Sciatic nerve (tissue), 2 donors: Measurements from ENCODE around the gene PMM2. TPM values are rescaled to one million over a fixed set of nuclear protein-coding genes. Genes with fewer than 3 reads are reported as not detected.
"Not testable (repeated sequence)": the region's sequence is repeated elsewhere in the genome, so short reads cannot be mapped to it uniquely, and the experiment has no call there.

ENCODE experiments used
- ATAC-seq: fragments of 200-7000 bp; cut with Tn5 transposase; one replicate; pipeline ENCODE4 v1.9.1; 2020; ENCODE audit warnings: mild to moderate bottlenecking, moderate library complexity
- DNase-seq: peaks from one replicate; pipeline ENCODE4 v3.0.0-alpha.2; 2020; ENCODE audit warnings: low spot score
- intact Hi-C: fragments of 100-400 bp; cut with DNase I; formaldehyde crosslinking; loops from one replicate; pipeline ENCODE4 v1.14.2; 2022
- total RNA-seq: library from RNA; stranded (reverse); fragmentation: NEBNext Ultra II Directional; extraction: Animal tissue kit (Norgen Biotek cat#: 25700); gene quantifications from one replicate; pipeline ENCODE4 v1.2.1, GENCODE V29; 2021
- donor health status: DM: no; HTN: no; CAD: no.
- donor health status: DM: no; HTN: no; CAD: no.

PMM2 gene
- total RNA-seq = 45.4 TPM

- intact Hi-C loops = loop anchor here (10.0 kb wide), 1 partner anchor 77 kb away; no protein-coding TSS in a partner anchor
- ATAC-seq = peak; percentile 99
- peak; percentile 96 for DNase-seq
Measured at GRCh38 chr16:8797364-8798173, at the start of gene PMM2, which contains the start of gene TMEM186. Gene PMM2 (plus strand): TSS chr16:8797839. CDS start chr16:8797883, 44 bp downstream. Gene TMEM186 (minus strand): TSS chr16:8797639. CDS start chr16:8797614, 25 bp downstream.

- ATAC-seq, DNase-seq, intact Hi-C loops: not testable (repeated sequence)
Measured at GRCh38 chr16:8748944-8749343, 48.7 kb upstream of the PMM2 start.

- no peak for DNase-seq
- no peak for ATAC-seq
- intact Hi-C loops = no loop called here
Measured at GRCh38 chr16:8751481-8752311, 45.9 kb upstream of the PMM2 start.

- DNase-seq (no peak), ATAC-seq (no peak)
- intact Hi-C loops = no loop called here
Measured at GRCh38 chr16:8752706-8753105, 44.9 kb upstream of the PMM2 start.

- DNase-seq (no peak), ATAC-seq (no peak)
- intact Hi-C loops = no loop called here
Measured at GRCh38 chr16:8753416-8754054, 44.1 kb upstream of the PMM2 start.

- intact Hi-C loops = no loop called here
- DNase-seq (no peak), ATAC-seq (no peak)
Measured at GRCh38 chr16:8756755-8757154, 40.9 kb upstream of the PMM2 start.

- DNase-seq (no peak), ATAC-seq (no peak)
- intact Hi-C loops = no loop called here
Measured at GRCh38 chr16:8758022-8758421, 39.6 kb upstream of the PMM2 start.

GRCh38 chr16:8760021-8760420 lies 37.6 kb upstream of the PMM2 start:
- no peak for ATAC-seq
- no peak for DNase-seq
- intact Hi-C loops = no loop called here

- intact Hi-C loops = no loop called here
- no peak for ATAC-seq
- DNase-seq = no peak
Measured at GRCh38 chr16:8761078-8761477, 36.6 kb upstream of the PMM2 start.

- intact Hi-C loops = no loop called here
- ATAC-seq = no peak
- no peak for DNase-seq
Measured at GRCh38 chr16:8762254-8762653, 35.4 kb upstream of the PMM2 start.

- intact Hi-C loops = no loop called here
- no peak for DNase-seq
- no peak for ATAC-seq
Measured at GRCh38 chr16:8763083-8763482, 34.6 kb upstream of the PMM2 start.

- ATAC-seq (no peak), DNase-seq (no peak)
- intact Hi-C loops = no loop called here
Measured at GRCh38 chr16:8763899-8764298, 33.7 kb upstream of the PMM2 start.

GRCh38 chr16:8764525-8765250 lies 33.0 kb upstream of the PMM2 start:
- intact Hi-C loops = no loop called here
- DNase-seq = no peak
- no peak for ATAC-seq

- intact Hi-C loops = no loop called here
- ATAC-seq (no peak), DNase-seq (no peak)
Measured at GRCh38 chr16:8767176-8767575, 30.5 kb upstream of the PMM2 start.

- no peak for ATAC-seq
- intact Hi-C loops = no loop called here
- DNase-seq = no peak
Measured at GRCh38 chr16:8768283-8768682, 29.4 kb upstream of the PMM2 start.

GRCh38 chr16:8768692-8769091 lies 28.9 kb upstream of the PMM2 start:
- no peak for DNase-seq
- ATAC-seq = no peak
- intact Hi-C loops = no loop called here

- intact Hi-C loops = no loop called here
- DNase-seq = no peak
- ATAC-seq = no peak
Measured at GRCh38 chr16:8773537-8773936, 24.1 kb upstream of the PMM2 start.

- intact Hi-C loops = no loop called here
- DNase-seq (no peak), ATAC-seq (no peak)
Measured at GRCh38 chr16:8774208-8774607, 23.4 kb upstream of the PMM2 start.

- intact Hi-C loops = no loop called here
- ATAC-seq (no peak), DNase-seq (no peak)
Measured at GRCh38 chr16:8775359-8775758, 22.3 kb upstream of the PMM2 start.
